Measurements from ENCODE around the gene ANAPC2.

ANAPC2 gene

GRCh38 chr9:137227054-137227852 lies 38.9 kb upstream of the ANAPC2 start, which contains the start of gene RNF224:
Gene RNF224, plus strand, starts transcription at chr9:137227502. Its CDS starts 834 bp downstream, at chr9:137228336.
- peak; percentile 90 for DNase-seq

GRCh38 chr9:137226338-137227053 lies 38.1 kb upstream of the ANAPC2 start:
- DNase-seq = no peak

GRCh38 chr9:137225699-137226331 lies 37.5 kb upstream of the ANAPC2 start:
- DNase-seq = no peak

- DNase-seq = peak; percentile 49
These were observed 36.7 kb upstream of the ANAPC2 start, which contains the start of gene CYSRT1 for GRCh38 chr9:137224830-137225694. Gene CYSRT1, plus strand, starts transcription at chr9:137225174. Its CDS starts 448 bp downstream, at chr9:137225622.

- DNase-seq = peak; percentile 99
These were observed 35.0 kb upstream of the ANAPC2 start for GRCh38 chr9:137223078-137223970.

GRCh38 chr9:137222190-137223077 lies 34.1 kb upstream of the ANAPC2 start, which contains the start of gene RNF208:
Gene RNF208, minus strand, starts transcription at chr9:137222240. Its CDS starts 1,028 bp downstream, at chr9:137221212.
- DNase-seq = no peak

GRCh38 chr9:137221506-137222111 lies 33.2 kb upstream of the ANAPC2 start:
- DNase-seq = no peak

GRCh38 chr9:137221095-137221505 lies 32.7 kb upstream of the ANAPC2 start:
- no peak for DNase-seq

GRCh38 chr9:137220317-137221094 lies 32.1 kb upstream of the ANAPC2 start:
- DNase-seq = no peak

- DNase-seq = no peak
These were observed 31.5 kb upstream of the ANAPC2 start for GRCh38 chr9:137219757-137220316.

- DNase-seq = no peak
These were observed 30.5 kb upstream of the ANAPC2 start for GRCh38 chr9:137218754-137219271.

GRCh38 chr9:137218212-137218753 lies 29.9 kb upstream of the ANAPC2 start:
- DNase-seq = no peak

GRCh38 chr9:137217276-137218211 lies 29.2 kb upstream of the ANAPC2 start:
- DNase-seq = no peak

- DNase-seq = no peak
These were observed 28.0 kb upstream of the ANAPC2 start for GRCh38 chr9:137216188-137216965.

- no peak for DNase-seq
These were observed 27.0 kb upstream of the ANAPC2 start for GRCh38 chr9:137215196-137215986.
